Memory B cell (primary cell): Measurements from ENCODE around the gene CXCL5.

Experiments used
- ATAC-seq: fragments of 150-1000 bp; cut with Tn5 transposase; 2 replicates; pipeline ENCODE4 v1.10.0; 2021; ENCODE audit warnings: low read depth, mild to moderate bottlenecking, moderate library complexity
- DNase-seq, 2 donors: peaks; one replicate each; pipeline ENCODE4 v3.0.0; 2022; ENCODE audit warnings: low spot score in 2 of 2
- H3K27ac Mint-ChIP-seq: one replicate; pipeline ENCODE4 v1.8.0; 2022; ENCODE audit warnings: mild to moderate bottlenecking, moderate library complexity, mixed read lengths
- H3K27me3 Mint-ChIP-seq: one replicate; pipeline ENCODE4 v1.8.0; 2022; ENCODE audit warnings: mixed read lengths
- H3K36me3 Mint-ChIP-seq: one replicate; pipeline ENCODE4 v1.8.0; 2022; ENCODE audit warnings: mild to moderate bottlenecking, mixed read lengths
- H3K4me1 Mint-ChIP-seq: one replicate; pipeline ENCODE4 v1.8.0; 2022; ENCODE audit warnings: mixed read lengths
- H3K4me3 Mint-ChIP-seq: one replicate; pipeline ENCODE4 v1.8.0; 2022; ENCODE audit warnings: mild to moderate bottlenecking, moderate library complexity, mixed read lengths
- H3K9me3 Mint-ChIP-seq: one replicate; pipeline ENCODE4 v1.8.0; 2022; ENCODE audit warnings: mixed read lengths

CXCL5 gene

GRCh38 chr4:73998040-73999011, at the start of gene CXCL5:
CXCL5 (minus strand) TSS chr4:73998677; CDS start chr4:73998581, 96 bp downstream.
- no peak within 1 kb of the TSS for H3K27ac Mint-ChIP-seq

GRCh38 chr4:74047152-74047551, 48.7 kb upstream of the CXCL5 start:
- Mint-ChIP-seq H3K9me3 (peaks cover 10% of the 10 kb centered on the region), H3K27me3 (peaks cover 8% of the 10 kb centered on the region), H3K36me3 (no peaks in the 10 kb centered on the region), H3K27ac (no peak overlapping the region), H3K4me3 (no peak overlapping the region), H3K4me1 (no peaks in the 10 kb centered on the region)
- no peak for ATAC-seq
- DNase-seq = no peak

More at GRCh38 chr4:73998040-73999011, at the start of gene CXCL5:
- H3K36me3 Mint-ChIP-seq = no peaks in the 10 kb centered on the region
- DNase-seq = no peak
- H3K27me3 Mint-ChIP-seq = no peaks in the 10 kb centered on the region
- H3K9me3 Mint-ChIP-seq = no peaks in the 10 kb centered on the region
- no peaks in the 10 kb centered on the region for H3K4me1 Mint-ChIP-seq
- no peak for ATAC-seq
- no peak within 1 kb of the TSS for H3K4me3 Mint-ChIP-seq

- Mint-ChIP-seq H3K27me3 (peaks cover 7% of the 10 kb centered on the region), H3K36me3 (no peaks in the 10 kb centered on the region), H3K27ac (no peak overlapping the region), H3K4me1 (no peaks in the 10 kb centered on the region), H3K4me3 (no peak overlapping the region), H3K9me3 (peaks cover 8% of the 10 kb centered on the region)
- ATAC-seq (no peak), DNase-seq (no peak)
These were observed 47.3 kb upstream of the CXCL5 start for GRCh38 chr4:74045772-74046171.

DNA sequence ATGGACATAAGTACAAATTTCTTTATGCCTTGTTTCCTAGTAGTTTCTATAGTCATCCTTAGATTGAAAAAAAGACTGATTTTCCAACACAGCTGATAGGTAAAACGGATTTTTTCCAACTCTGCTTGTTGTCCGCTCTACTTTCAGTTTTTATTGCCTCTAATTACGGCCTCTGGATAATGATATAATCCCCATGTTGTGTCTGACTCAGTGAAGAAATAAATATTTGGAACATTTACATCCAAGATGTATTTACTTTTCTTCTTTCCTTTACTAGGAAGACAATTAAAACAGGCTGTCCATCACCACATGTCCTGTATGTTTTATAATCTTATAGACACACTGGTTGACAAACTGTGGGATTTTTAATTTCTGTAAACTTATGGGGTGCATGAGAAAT, 46.8 kb upstream of the CXCL5 start:
- Mint-ChIP-seq H3K27ac (no peak overlapping the region), H3K27me3 (peaks cover 7% of the 10 kb centered on the region), H3K36me3 (no peaks in the 10 kb centered on the region), H3K4me1 (no peaks in the 10 kb centered on the region), H3K4me3 (no peak overlapping the region), H3K9me3 (peaks cover 8% of the 10 kb centered on the region)
- no peak for DNase-seq
- ATAC-seq = no peak

GRCh38 chr4:74044677-74045076, 46.2 kb upstream of the CXCL5 start:
- Mint-ChIP-seq H3K4me1 (no peaks in the 10 kb centered on the region), H3K4me3 (no peak overlapping the region), H3K36me3 (no peaks in the 10 kb centered on the region), H3K27me3 (peaks cover 8% of the 10 kb centered on the region), H3K9me3 (peaks cover 8% of the 10 kb centered on the region), H3K27ac (no peak overlapping the region)
- ATAC-seq (no peak), DNase-seq (no peak)

GRCh38 chr4:74042681-74043080, 44.2 kb upstream of the CXCL5 start:
- Mint-ChIP-seq H3K27ac (no peak overlapping the region), H3K9me3 (peaks cover 4% of the 10 kb centered on the region), H3K4me1 (peaks cover 9% of the 10 kb centered on the region), H3K27me3 (peaks cover 17% of the 10 kb centered on the region), H3K4me3 (no peak overlapping the region), H3K36me3 (no peaks in the 10 kb centered on the region)
- DNase-seq (no peak), ATAC-seq (no peak)

GRCh38 chr4:74041418-74041817, 42.9 kb upstream of the CXCL5 start:
- peaks cover 16% of the 10 kb centered on the region for H3K27me3 Mint-ChIP-seq
- H3K4me1 Mint-ChIP-seq = peaks cover 9% of the 10 kb centered on the region
- ATAC-seq (no peak), DNase-seq (no peak)
- no peak overlapping the region for H3K4me3 Mint-ChIP-seq
- no peaks in the 10 kb centered on the region for H3K36me3 Mint-ChIP-seq
- H3K9me3 Mint-ChIP-seq = no peaks in the 10 kb centered on the region
- no peak overlapping the region for H3K27ac Mint-ChIP-seq

GRCh38 chr4:74039315-74039763, 40.9 kb upstream of the CXCL5 start:
- H3K4me1 Mint-ChIP-seq = peaks cover 9% of the 10 kb centered on the region
- peak overlapping the region; percentile 77 for H3K4me3 Mint-ChIP-seq
- DNase-seq (no peak), ATAC-seq (no peak)
- no peak overlapping the region for H3K27ac Mint-ChIP-seq
- no peaks in the 10 kb centered on the region for H3K9me3 Mint-ChIP-seq
- peaks cover 14% of the 10 kb centered on the region for H3K27me3 Mint-ChIP-seq
- no peaks in the 10 kb centered on the region for H3K36me3 Mint-ChIP-seq

GRCh38 chr4:74038425-74039314, 40.2 kb upstream of the CXCL5 start, which contains the start of gene CXCL3:
CXCL3 (minus strand) TSS chr4:74038689; CDS start chr4:74038611, 78 bp downstream.
- H3K4me3 Mint-ChIP-seq = peak within 1 kb of the TSS; percentile 83
- no peak within 1 kb of the TSS for H3K27ac Mint-ChIP-seq
- no peaks in the 10 kb centered on the region for H3K9me3 Mint-ChIP-seq
- peaks cover 14% of the 10 kb centered on the region for H3K27me3 Mint-ChIP-seq
- H3K36me3 Mint-ChIP-seq = no peaks in the 10 kb centered on the region
- no peak for DNase-seq
- H3K4me1 Mint-ChIP-seq = peaks cover 9% of the 10 kb centered on the region
- peak; percentile 37 for ATAC-seq

DNA sequence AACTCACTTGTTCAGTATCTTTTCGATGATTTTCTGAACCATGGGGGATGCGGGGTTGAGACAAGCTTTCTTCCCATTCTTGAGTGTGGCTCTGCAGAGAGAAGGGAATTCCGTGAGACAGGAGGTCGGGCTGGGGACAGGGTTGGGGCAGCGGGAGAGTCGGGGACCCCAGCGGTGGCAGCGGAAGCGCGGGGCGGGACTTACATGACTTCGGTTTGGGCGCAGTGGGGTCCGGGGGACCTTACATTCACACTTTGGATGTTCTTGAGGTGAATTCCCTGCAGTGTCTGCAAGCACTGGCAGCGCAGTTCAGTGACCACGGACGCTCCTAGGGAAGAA, 39.6 kb upstream of the CXCL5 start:
- Mint-ChIP-seq H3K9me3 (no peaks in the 10 kb centered on the region), H3K4me3 (peak overlapping the region; percentile 83), H3K27ac (no peak overlapping the region), H3K4me1 (peaks cover 9% of the 10 kb centered on the region), H3K36me3 (no peaks in the 10 kb centered on the region), H3K27me3 (peaks cover 15% of the 10 kb centered on the region)
- DNase-seq = no peak
- ATAC-seq = peak; percentile 22

DNA sequence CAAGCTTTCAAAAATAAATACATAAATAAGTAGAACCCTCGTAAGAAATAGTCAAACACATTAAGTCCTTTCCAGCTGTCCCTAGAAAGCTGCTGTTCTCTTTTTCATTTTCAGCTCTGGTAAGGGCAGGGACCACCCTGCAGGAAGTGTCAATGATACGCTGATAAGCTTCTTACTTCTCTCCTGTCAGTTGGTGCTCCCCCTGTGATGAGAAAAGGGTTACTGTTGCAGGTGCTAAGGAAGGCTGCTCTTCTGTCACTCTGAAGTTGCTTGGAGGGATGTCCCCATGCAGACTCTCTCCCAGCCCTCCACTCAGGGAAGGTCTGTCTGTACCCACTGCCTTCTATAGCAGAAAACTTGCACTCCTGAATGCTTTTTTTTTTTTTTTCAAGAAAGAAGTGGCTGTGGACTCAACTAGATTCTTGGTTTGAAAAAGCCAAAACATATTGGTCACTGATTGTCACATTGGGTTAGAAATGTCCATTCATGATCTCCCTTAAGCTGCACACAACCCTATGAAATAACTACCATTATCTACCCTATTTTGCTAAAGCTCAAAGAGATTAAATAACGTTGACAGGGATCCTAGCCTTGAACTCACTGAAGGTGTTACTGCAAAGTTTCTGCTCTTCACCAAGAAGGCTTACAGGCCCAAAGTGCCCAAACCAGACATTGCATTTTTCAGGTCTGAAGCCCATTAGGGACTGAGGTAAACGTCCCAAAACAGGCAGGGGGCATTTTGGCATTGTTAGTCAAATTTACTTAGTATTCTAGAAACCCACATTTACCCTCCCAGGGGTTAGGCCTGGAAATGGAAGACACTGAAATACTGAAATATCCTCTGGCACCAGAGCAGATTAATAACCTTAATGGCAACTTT, 38.8 kb upstream of the CXCL5 start:
- DNase-seq (no peak), ATAC-seq (no peak)
- H3K36me3 Mint-ChIP-seq = no peaks in the 10 kb centered on the region
- peaks cover 17% of the 10 kb centered on the region for H3K27me3 Mint-ChIP-seq
- no peak overlapping the region for H3K27ac Mint-ChIP-seq
- peak overlapping the region; percentile 83 for H3K4me3 Mint-ChIP-seq
- H3K9me3 Mint-ChIP-seq = peaks cover 2% of the 10 kb centered on the region
- H3K4me1 Mint-ChIP-seq = peaks cover 9% of the 10 kb centered on the region

DNA sequence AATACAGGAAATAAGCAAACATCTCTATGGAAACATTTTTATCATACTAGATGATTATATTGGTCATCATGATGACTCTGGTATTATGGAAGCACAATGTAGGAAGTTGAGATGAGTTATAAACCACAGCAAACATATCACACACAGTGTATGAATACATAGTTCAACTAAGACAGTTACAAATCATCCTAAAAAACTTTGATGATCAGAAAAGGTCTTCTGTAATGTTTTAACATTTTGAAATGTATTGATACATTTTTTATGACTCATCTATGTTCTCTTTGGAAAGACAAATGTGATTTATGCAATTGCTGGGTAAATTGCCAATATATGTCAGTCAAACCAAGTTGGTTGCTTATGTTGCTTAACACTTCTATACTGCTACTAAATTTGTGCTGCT, 35.3 kb upstream of the CXCL5 start:
- DNase-seq (no peak), ATAC-seq (no peak)
- Mint-ChIP-seq H3K4me3 (no peak overlapping the region), H3K36me3 (no peaks in the 10 kb centered on the region), H3K27ac (no peak overlapping the region), H3K27me3 (peaks cover 11% of the 10 kb centered on the region), H3K4me1 (peaks cover 3% of the 10 kb centered on the region), H3K9me3 (peaks cover 4% of the 10 kb centered on the region)

DNA sequence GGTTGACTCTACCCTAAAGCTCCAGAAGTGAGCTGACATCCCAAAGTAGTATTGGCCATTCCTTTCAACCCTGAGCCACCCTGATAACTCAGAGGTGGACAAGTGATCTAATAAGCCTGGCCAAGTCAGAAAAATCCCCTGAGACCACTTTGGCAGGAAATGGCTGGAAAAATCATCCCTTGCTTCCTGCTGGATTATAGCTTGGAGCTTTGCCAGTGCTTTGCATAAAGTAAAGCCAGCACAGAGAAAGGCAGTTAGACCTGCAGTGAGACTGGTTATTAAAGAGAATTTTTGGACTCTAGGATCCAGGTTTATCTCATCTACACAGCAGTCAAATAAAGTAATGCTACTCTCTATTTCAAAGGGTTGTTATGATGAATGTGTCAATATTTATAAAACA, 33.6 kb upstream of the CXCL5 start:
- Mint-ChIP-seq H3K4me3 (no peak overlapping the region), H3K9me3 (peaks cover 5% of the 10 kb centered on the region), H3K27ac (no peak overlapping the region), H3K27me3 (peaks cover 5% of the 10 kb centered on the region), H3K36me3 (no peaks in the 10 kb centered on the region), H3K4me1 (no peaks in the 10 kb centered on the region)
- DNase-seq (no peak), ATAC-seq (no peak)
